ENCODE measurements around the gene TMEM117.

TMEM117 gene

DNA sequence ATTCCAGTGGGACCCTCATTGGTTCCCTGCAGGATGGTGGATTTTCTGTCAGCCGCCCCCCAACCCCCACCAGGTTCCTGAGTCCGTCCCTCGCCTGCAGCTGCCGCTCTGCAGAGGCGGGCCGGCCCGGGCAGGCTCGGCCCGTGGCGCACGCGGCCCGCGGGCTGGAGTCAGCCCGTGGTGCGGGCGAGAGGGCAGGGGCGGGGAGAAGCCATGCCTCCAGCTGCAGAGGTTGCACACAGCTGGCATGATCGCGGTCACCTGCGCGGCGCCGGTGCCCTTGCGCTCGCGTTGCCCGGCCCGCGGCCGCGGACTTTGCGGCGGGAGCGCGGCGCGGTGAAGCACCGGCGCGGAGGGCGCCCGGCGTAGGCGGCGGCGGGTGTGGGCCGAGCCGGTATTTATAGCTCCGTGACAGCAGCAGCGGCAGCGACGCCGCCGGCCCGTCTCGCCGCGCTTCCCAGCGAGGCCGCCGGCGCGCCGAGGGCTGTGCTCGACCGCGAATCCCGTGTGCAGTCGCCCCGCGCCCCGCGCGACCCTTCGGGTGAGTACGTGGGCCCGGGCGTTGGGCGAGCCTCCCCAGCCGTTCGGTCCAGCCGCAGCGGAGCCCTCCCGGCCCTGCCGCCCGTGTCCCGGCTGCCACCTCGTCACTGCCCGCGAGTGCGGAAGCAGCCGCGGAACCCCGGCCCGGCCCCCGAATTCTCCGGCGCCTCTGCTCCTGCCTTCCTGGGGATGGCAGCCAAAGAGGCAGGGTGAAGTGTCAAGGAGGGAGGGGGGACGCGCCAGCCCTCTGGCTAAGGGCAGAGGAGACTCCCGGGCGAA lies at the start of gene TMEM117:
Gene TMEM117, plus strand, starts transcription at position 426 of the 819 bp plus-strand sequence.
- DNase-seq, result peak; percentile 88

DNA sequence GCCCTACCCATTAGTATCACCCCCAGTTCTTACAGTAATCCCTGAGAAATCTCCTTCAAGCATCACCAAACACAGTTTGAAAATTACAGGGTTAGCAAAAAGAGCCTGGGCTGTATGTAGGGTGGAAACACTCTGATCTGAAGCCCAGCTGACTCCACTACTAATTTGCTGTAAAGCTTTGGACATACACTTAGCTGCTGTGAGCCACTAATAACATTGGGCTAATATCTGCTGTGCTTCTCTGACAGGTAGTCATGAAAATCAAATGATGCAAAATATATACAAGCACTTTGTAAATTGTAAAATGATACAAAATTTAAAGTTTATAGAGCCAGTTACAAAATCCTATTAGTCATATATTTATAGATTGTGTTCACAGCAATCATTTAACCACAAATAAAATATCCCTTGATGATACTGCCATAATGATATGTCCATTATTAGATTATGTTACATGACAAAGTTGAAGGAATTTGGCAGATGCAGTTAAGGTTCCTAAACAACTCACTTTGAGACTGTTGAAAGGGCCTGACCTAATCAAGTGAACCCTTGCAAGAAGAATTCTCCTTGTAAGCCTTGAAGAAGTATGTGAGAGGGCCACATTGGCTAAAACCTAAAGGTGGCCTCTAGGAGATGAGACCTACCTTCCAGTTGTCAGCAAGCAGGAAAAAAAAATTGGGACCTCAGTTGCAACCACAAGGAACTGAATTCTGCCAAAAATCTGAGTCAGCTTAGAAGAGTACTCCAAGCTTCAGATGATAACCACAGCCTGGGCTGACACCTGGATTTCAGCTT lies 48.8 kb upstream of the TMEM117 start:
- no peak for DNase-seq

DNA sequence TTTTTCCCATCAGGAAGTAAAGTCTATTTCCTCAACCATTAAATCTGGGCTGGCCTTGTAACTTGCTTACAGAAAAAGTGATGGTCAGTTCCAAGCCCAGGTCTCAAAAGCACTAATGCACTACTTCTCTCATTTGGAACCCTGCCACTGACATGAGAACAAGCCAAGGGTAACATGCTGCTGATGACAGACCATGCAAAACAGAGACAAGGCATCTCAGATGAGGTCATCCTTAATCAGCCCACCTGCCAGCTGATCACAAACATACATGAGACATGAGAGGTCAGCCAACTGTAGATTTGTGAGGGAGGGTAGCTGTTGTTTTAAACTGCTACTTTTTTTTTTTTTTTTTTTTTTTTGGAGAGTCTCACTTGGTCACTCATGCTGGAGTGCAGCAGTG lies 45.9 kb upstream of the TMEM117 start:
- DNase-seq, result peak; percentile 32

- DNase-seq, result no peak
Observed at GRCh38 chr12:43795716-43796280, 40.1 kb upstream of the TMEM117 start.

GRCh38 chr12:43797561-43798217 lies 38.2 kb upstream of the TMEM117 start:
- no peak for DNase-seq

DNA sequence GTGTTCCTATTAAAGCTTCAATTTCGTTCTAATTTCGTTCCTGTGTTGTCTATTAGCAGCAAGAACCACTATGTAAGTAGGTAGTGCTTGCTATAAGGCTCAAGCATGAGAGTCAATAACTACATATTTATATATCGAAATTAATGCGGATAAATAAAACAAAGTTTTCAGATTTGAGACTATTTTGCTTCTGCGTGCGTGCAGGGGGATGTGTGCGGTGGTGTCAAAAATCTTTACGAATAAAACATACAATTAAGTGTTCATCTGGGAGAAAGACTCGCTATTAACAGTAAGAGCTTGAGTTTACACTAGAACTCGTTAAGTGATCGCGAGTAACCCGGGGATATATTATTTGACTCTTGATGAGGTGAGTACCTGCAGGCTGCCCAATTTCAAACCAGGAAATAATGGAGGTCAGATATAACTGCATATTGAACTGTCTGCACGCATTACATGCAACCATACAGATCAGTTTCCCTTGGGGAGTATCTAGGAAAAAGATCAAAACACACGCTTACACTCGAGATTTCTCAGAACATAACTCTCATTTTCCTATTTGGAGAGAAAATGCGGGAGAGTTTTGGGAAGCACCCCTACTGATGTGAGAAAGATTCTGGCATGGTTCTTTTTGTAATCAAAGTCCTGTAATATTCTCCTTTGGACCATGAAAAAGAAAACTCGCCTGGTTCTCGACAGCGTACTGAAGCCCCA lies 30.6 kb upstream of the TMEM117 start:
- DNase-seq, result peak; percentile 26

GRCh38 chr12:43805860-43806736 lies 29.8 kb upstream of the TMEM117 start, which contains the start of gene TWF1:
Gene TWF1, minus strand, starts transcription at chr12:43806317. Its CDS starts 72 bp downstream, at chr12:43806245.
- DNase-seq, result peak; percentile 95

GRCh38 chr12:43806737-43807072 lies 29.2 kb upstream of the TMEM117 start:
- DNase-seq, result no peak

GRCh38 chr12:43807386-43807785 lies 28.5 kb upstream of the TMEM117 start:
- no peak for DNase-seq

- no peak for DNase-seq
Observed at GRCh38 chr12:43812057-43812456, 23.8 kb upstream of the TMEM117 start.

DNA sequence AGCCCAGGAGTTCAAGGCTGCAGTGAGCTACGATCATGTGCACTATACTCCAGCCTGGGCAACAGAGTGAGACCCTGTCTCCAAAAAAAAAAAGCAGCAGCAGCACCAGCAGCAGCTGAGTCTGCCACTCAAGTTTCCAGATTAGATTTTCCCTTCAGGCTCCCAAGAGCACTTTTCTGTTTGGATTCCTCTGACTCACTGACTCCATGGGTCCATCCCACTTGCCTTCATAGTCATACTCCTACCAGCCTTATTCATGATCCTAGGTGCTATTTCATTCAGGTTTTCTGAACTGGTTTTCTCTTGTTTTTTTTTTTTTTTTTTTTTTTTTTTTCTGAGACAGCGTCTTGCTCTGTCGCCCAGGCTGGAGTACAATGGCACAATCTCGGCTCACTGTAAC lies 23.0 kb upstream of the TMEM117 start:
- DNase-seq, result no peak

- no peak for DNase-seq
Observed at GRCh38 chr12:43815416-43815815, 20.5 kb upstream of the TMEM117 start.

GRCh38 chr12:43816168-43816567 lies 19.7 kb upstream of the TMEM117 start:
- DNase-seq, result no peak

- no peak for DNase-seq
Observed at GRCh38 chr12:43824207-43824775, 11.6 kb upstream of the TMEM117 start.

DNA sequence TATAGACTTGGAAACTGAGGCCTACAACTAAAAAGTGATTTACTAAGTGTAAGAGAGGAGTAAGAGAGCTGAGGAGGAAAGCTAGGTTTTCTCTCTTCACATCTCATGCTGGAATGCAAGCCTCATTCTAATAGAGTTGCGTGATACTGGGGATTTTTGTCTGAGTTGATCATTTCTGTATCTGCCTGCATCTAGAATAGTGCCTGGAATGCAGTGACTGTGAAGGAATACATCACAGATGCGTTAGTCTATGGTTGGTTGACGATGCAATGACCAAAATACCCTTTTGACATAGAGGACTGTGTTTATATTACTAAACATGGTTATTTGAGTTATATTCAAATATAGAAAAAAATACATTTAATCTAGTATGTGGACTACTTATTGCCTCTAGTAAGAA lies 9.2 kb upstream of the TMEM117 start:
- no peak for DNase-seq

DNA sequence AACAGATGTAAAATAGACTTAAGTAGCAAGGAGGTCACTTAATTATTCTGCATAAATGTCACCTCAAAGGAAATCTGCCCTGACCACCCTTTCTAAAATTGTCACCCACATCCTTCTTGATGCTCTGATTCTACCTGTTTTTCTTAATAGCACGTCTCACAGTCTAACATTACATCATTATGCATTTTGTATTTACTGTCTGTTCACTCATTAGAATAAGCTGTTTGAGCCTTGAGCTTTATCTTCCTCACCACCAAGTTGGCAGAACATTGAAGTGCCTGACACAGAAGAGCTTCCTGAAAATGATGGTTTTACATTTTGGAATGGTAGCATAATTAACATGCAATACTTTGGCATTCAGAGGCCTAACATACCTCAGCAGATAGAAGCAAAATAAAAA lies 8.8 kb upstream of the TMEM117 start:
- DNase-seq, result no peak

GRCh38 chr12:43832463-43833168 lies 3.3 kb upstream of the TMEM117 start:
- no peak for DNase-seq

DNA sequence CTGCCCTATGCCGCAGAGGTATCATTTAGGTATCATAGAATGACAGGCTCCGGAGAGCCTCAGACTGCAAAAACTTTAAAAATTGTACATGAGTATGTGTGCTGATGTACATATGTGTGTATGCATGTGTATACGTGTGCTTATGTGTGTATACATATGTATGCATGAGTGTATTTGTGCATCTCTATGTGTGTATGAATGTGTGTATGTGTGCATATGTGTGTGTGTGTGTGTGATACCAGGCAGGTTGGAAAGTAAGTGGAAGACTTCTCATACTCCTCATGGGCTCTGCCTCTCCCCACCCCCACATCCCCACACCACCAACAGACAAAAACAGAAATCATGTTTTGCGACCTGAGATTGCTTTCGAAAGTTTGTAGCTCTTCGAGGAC lies 621 bp upstream of the TMEM117 start:
- DNase-seq, result no peak

- DNase-seq, result no peak
Observed at GRCh38 chr12:43836475-43836989, 651 bp downstream of the TMEM117 start.

GRCh38 chr12:43840338-43840737 lies 4.5 kb downstream of the TMEM117 start:
- DNase-seq, result no peak

Measured in left hindlimb (tissue), 1 donor.